GM19193 (cell line): ENCODE results near the gene CAMK2B.

Experiments used
- POLR2A ChIP-seq: IDR thresholded peaks from 4 replicates; pipeline ENCODE4 v1.6.1; 2011; ENCODE audit not compliant: insufficient read depth, insufficient read length; ENCODE audit errors: extremely low read depth

The CAMK2B gene

DNA sequence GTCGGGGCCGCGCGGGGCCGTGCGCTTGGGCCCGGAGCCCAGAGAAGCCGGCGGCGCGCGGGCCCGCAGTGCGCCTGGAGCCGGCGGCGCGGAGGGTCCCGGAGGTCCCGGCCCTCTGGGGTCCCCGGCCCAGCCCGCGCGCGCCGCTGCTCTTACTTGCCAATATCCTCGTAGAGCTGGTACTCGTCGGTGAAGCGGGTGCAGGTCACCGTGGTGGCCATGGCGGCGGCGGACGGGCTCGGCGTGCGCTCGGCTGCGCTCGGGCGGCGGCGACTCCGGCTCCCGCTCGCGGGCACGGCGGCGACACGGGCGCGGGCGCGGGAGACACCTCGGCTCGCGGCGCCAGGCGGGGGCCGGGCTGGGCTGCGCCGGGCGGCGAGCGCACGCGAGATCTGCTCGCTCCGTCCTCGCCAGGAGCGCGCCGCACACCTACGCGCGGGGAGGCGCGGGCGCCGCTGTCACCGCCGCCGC lies at the start of gene CAMK2B:
Gene CAMK2B (minus strand): TSS at position 394 of the 471 bp plus-strand sequence. CDS start 173 bp downstream, at position 221.
- TF ChIP-seq POLR2A = no peak

- no peak for TF ChIP-seq POLR2A
These were observed 48.8 kb upstream of the CAMK2B start for GRCh38 chr7:44374007-44374763.

- TF ChIP-seq POLR2A = no peak
These were observed 48.0 kb upstream of the CAMK2B start for GRCh38 chr7:44373418-44373740.

GRCh38 chr7:44372560-44373417 lies 47.4 kb upstream of the CAMK2B start:
- no peak for TF ChIP-seq POLR2A

DNA sequence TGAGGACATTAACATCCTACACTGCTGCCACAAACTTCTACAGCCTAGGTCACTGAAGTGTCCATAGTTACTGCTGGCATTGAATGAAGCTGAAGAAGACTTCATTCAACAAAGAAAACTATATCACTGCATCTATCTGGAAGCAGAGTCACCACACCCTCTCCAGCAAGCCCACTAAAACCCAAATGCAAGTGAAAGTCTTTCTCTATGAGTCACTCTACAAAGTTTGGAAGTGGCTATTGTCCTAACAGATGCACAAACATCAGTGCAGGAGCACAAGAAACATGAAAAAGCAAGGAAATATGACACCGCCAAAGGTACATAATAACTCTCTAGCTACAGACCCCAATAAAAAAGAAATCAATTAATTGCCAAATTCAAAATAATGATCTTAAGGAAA lies 43.5 kb upstream of the CAMK2B start:
- TF ChIP-seq POLR2A = no peak

GRCh38 chr7:44368455-44368854 lies 43.1 kb upstream of the CAMK2B start:
- no peak for TF ChIP-seq POLR2A

- no peak for TF ChIP-seq POLR2A
These were observed 42.2 kb upstream of the CAMK2B start for GRCh38 chr7:44367475-44368043.

- no peak for TF ChIP-seq POLR2A
These were observed 41.6 kb upstream of the CAMK2B start for GRCh38 chr7:44366986-44367385.

DNA sequence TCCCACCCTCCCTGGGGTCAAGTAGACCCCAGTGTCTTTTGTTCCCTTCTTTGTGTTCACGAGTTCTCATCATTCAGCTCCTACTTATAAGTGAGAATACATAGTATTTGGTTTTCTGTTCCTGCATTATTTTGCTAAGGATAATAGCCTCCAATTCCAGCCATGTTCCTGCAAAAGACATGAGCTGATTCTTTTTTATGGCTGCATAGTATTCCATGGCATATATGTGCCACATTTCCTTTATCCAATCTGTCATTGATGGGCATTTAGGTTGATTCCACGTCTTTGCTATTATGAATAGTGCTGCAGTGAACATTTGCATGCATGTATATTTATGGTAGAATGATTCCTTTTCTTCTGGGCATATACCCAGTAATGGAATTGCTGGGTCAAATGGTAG lies 28.3 kb upstream of the CAMK2B start:
- no peak for TF ChIP-seq POLR2A

DNA sequence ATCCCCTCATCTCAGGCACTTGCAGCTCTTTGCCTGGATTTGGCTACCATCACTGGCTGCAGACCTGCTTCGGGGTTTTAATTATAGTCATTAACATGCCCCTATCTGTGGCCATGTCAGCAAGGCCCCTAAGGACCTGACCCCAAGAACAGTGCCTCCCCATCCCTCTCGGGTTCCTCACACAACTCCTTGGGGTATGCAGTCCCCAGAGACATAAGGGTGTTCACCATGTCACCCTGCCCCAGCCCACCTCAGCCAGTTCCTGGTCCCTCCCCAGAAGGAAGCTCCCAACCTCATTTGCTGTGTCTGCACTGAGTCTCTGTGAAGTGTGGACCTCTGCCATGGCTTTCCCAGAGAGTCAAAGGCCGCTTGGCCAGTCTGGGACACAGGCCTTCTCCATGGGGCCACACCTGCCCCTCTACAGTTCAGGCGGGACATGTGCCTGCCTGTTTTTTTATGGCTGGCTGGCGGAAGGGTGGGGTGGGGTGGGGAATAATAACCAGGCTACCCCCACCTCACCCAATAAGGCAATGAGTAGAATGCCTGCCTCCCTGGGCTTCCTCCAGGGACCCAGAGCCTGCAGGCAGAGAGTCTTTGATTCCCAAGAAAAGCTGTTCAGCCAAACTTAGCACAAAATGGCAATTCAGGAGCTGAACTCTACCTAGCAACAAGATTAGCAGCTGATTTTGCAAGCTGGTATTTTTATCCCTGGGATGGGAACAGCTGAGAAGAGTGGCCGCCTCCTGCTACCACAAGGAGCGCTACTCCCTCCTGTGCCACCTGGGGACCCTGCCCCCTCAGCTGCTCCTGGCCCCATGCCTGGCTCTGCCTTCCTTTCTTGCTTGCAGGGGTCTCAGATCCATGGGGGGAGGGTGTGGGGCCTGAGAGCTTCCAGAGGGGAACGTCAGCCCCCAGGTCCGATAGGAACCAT lies 23.7 kb upstream of the CAMK2B start:
- no peak for TF ChIP-seq POLR2A

DNA sequence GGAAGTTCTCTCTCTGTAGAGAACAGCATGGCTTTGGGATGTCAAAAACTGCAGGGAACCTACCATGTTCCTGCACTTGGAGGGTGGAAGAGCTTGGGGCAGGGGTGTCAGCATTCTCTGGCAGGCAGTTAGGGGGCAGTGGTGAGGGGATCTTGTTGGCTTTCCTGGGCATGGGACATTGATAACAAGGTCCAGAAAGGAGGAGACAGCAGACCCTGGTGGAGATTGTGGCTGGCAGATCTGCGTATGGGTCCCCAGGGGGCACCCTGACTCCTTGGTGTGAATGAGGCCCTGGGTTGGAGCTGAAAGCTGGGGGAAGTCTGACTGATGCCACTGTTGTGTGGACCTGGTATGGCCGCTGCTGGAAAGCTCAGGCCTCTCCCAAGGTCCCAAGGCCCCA lies 22.9 kb upstream of the CAMK2B start:
- no peak for TF ChIP-seq POLR2A

GRCh38 chr7:44347546-44348114 lies 22.2 kb upstream of the CAMK2B start:
- no peak for TF ChIP-seq POLR2A

GRCh38 chr7:44346063-44346462 lies 20.7 kb upstream of the CAMK2B start:
- no peak for TF ChIP-seq POLR2A

DNA sequence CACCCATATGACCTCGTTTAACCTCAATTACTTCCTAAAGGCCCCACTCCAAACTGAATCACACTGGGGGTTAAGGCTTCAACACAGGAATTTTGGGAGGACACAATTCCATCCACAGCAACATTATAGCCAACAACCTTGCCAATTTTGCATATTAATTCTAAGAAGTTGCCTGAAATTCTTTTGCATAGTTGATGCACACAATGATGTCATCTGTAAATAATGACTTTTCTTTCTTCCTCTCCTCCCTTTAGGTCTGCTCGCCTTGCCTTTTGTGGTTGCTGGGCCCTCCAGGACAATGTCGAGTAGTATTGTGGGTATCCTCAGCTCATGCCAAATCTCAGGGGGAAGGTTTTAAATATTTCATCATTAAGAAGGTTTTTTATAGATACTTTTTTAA lies 16.0 kb upstream of the CAMK2B start:
- TF ChIP-seq POLR2A = no peak

DNA sequence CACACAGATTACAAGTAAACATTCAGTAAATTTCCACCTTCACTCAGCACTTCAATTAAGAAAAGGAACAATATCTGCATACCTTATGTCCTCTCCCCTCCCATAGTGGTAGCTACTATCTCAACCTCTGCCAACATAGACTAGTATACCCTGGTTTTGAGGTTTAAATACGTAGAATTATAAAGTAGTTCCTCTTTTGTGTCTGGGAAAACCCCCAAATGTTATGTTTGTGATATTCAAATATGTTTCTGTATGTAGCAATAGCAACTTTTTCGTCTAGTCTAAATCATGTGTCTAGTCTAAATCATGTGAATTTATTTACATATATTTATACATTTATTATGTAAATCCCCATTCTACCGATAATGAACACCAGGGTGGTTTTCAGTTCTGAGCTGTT lies 13.2 kb upstream of the CAMK2B start:
- no peak for TF ChIP-seq POLR2A

DNA sequence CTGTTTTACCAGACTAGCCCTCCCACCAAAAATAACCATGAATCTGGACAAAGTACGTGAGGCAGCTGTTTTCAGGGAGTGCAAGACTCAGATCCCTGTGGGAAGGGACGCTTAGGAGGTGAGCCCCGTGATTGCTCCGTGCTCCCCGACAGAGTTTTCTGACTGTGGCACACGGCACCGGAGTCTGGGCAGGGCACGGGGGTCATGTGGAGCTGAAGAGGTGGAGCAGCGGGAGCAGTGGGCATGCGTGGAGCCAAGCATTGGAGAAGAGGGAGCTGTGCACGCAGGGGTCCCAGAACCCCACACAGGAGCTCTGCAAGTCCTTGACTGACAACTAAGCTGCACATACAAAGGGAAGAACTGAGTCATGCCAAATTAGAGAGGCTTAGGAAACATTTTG lies 11.1 kb upstream of the CAMK2B start:
- TF ChIP-seq POLR2A = no peak
